ENCODE results near the gene ARHGEF9.

The ARHGEF9 gene

DNA sequence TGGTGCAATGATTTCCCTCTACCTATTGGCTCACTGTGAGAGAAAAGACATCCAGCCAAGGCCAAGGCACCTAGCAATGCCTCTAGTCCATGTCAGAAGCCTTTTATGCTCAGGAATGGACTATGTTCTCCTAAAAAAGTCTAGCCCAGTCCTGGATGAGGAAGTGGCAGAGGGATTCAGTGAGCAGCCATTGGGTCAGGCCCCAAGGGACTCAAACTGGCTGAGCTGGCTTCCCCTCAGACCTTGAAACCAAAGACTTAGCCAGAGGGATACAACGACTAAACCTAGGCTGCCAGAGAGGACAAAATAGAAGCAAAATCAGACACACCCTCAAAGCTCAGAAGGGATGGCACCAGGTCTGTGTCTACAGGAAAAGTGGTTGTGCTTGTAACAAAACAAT, 49.1 kb downstream of the ARHGEF9 start:
- peaks cover 28% of the 10 kb centered on the region for H3K9me3 Mint-ChIP-seq
- no peak for DNase-seq
- no peak overlapping the region for H3K4me3 Mint-ChIP-seq
- TF ChIP-seq, protein P1, sequence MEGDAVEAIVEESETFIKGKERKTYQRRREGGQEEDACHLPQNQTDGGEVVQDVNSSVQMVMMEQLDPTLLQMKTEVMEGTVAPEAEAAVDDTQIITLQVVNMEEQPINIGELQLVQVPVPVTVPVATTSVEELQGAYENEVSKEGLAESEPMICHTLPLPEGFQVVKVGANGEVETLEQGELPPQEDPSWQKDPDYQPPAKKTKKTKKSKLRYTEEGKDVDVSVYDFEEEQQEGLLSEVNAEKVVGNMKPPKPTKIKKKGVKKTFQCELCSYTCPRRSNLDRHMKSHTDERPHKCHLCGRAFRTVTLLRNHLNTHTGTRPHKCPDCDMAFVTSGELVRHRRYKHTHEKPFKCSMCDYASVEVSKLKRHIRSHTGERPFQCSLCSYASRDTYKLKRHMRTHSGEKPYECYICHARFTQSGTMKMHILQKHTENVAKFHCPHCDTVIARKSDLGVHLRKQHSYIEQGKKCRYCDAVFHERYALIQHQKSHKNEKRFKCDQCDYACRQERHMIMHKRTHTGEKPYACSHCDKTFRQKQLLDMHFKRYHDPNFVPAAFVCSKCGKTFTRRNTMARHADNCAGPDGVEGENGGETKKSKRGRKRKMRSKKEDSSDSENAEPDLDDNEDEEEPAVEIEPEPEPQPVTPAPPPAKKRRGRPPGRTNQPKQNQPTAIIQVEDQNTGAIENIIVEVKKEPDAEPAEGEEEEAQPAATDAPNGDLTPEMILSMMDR (IDR thresholded peaks at IDR 0.05) = no peak
- H3K27me3 Mint-ChIP-seq (ENCODE audit: low read depth, poor library complexity) = peaks cover 3% of the 10 kb centered on the region
- peaks cover 21% of the 10 kb centered on the region for H3K36me3 Mint-ChIP-seq (ENCODE audit: low read depth)
- H3K27ac Mint-ChIP-seq = no peak overlapping the region
- H3K4me1 Mint-ChIP-seq = peaks cover 11% of the 10 kb centered on the region

DNA sequence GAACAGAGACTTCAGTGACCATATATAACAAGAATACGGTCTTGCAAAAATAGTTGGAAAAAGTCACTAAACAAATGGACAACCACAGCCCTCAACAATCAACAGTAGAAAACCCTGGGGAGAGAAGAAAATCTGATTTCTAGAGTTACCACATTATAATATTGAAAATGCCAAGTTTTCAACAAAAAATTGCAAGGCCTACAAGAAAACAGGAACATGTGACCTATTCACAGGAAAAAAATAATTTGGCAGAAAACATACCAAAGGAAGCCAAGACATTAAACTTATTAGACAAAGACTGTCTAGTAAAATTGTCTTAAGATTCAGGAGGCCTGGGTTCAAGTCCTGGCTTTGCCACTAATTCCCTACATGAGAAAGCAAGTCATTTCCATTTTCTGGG, 64.7 kb downstream of the ARHGEF9 start:
- DNase-seq = no peak
- H3K4me3 Mint-ChIP-seq = no peak overlapping the region
- peaks cover 21% of the 10 kb centered on the region for H3K36me3 Mint-ChIP-seq (ENCODE audit: low read depth)
- H3K4me1 Mint-ChIP-seq = peaks cover 4% of the 10 kb centered on the region
- H3K9me3 Mint-ChIP-seq = peaks cover 19% of the 10 kb centered on the region
- no peak overlapping the region for H3K27ac Mint-ChIP-seq
- TF ChIP-seq, protein P1 (IDR thresholded peaks at IDR 0.05) = no peak
- H3K27me3 Mint-ChIP-seq (ENCODE audit: low read depth, poor library complexity) = peaks cover 4% of the 10 kb centered on the region

DNA sequence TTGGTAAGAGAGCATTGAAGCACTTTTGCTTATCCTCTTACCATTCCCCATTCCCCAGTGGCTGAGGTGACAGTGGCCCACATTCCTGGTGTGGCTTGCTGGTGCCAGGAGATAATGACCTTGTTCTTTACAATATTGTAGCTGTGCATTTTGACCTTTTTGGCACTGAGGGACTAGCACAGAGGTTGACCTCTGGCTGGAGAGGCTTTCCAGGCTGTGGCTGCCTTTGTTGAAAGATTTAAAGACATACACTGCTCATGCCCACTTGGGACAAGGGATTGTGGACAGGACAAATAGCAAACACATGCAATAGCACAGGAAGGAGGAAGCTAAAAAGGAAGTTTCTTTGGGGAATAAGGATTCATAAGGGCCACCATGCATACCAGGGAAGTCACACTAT, 65.4 kb downstream of the ARHGEF9 start:
- Mint-ChIP-seq H3K27me3 (ENCODE audit: low read depth, poor library complexity) (peaks cover 4% of the 10 kb centered on the region), H3K9me3 (peaks cover 14% of the 10 kb centered on the region), H3K36me3 (ENCODE audit: low read depth) (peaks cover 21% of the 10 kb centered on the region), H3K4me1 (no peaks in the 10 kb centered on the region), H3K27ac (no peak overlapping the region), H3K4me3 (no peak overlapping the region)
- TF ChIP-seq, protein P1 (IDR thresholded peaks at IDR 0.05) = no peak
- no peak for DNase-seq

DNA sequence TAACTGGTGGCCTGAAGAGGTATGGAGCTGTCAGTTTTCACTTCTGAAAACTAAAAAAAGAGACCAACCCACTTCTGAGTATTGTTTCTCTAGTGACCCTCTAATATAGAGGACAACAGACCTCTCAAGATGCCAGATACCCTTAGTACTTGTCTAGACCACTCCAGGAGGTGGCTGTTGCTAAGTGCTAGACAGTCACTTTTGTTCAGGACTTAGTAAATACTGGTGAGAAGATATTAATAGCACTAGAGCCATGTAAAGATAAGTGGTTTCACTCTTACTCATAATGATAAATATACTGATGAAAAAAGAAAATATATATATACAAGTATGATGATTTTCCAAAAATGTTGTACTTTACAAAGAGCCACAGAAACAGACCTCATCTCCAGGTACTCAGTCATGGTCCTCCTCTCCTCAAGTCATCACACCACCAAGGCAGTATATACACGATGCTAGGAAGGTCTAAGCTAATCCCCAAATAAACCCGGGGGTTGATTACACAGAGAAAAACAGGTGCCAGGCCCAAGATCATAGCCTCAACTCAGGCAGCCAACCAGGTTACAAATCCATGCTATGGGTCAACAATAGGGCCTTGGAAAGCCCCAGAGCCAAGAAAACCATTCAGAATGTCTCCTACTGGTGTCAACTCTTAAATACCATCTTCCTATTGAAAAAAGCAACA, 66.9 kb downstream of the ARHGEF9 start:
- H3K9me3 Mint-ChIP-seq = peaks cover 13% of the 10 kb centered on the region
- no peaks in the 10 kb centered on the region for H3K4me1 Mint-ChIP-seq
- H3K27me3 Mint-ChIP-seq (ENCODE audit: low read depth, poor library complexity) = no peaks in the 10 kb centered on the region
- no peak overlapping the region for H3K4me3 Mint-ChIP-seq
- H3K36me3 Mint-ChIP-seq (ENCODE audit: low read depth) = peaks cover 15% of the 10 kb centered on the region
- TF ChIP-seq, protein P1 (IDR thresholded peaks at IDR 0.05) = no peak
- DNase-seq = no peak
- no peak overlapping the region for H3K27ac Mint-ChIP-seq

DNA sequence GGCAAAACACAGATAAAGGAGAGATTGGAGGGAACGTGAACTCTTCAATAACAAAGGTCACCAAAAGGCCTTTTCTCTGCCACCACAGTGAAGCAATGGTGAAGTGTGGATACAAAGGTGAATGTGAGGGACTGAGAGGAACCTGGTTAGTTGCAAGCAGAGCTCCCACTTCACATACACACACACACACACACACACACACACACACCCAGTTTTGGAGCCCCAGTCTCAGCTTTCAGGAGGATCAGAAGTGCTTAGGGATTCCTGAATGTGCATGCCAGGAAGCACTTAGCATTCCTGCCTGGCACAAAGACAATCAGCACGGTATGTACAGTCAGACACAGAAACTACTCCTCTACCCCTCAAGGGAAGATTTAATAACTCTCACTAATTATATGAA, 71.5 kb downstream of the ARHGEF9 start:
- H3K27ac Mint-ChIP-seq = no peak overlapping the region

More for the DNA sequence above, 71.5 kb downstream of the ARHGEF9 start:
- TF ChIP-seq, protein P1 (IDR thresholded peaks at IDR 0.05) = no peak
- Mint-ChIP-seq H3K9me3 (peaks cover 26% of the 10 kb centered on the region), H3K4me3 (no peak overlapping the region), H3K4me1 (no peaks in the 10 kb centered on the region), H3K27me3 (ENCODE audit: low read depth, poor library complexity) (no peaks in the 10 kb centered on the region), H3K36me3 (ENCODE audit: low read depth) (peaks cover 16% of the 10 kb centered on the region)
- DNase-seq = no peak
